ENCODE results near the gene OAT.

DNA sequence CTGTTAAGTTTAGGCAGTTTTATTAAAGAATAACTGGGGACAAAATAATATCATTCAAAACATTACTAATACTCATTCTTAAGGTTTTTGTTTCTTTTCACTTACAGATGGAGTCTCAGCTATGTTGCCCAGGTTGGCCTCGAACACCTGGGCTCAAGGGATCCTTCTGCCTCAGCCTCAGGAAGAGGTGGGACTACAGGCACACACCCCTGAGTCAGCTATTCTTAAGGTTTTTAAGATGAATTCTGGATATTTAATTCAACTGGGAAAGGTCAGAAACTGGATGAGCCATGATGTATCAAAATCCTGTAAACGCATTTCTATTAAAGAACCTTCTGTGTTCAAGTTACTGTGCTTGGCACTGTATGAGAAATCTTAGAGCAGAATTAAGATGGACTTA, 3.5 kb downstream of the OAT start:
- TF ChIP-seq CTCF (IDR thresholded peaks at IDR 0.05; ENCODE audit: insufficient read depth, low read depth, low read length): no peak
- TF ChIP-seq EZH2 (IDR thresholded peaks at IDR 0.05; ENCODE audit: insufficient read depth, low read length): no peak
